ENCODE data around the gene LYZL1.
"Not testable (repeated sequence)": the region's sequence is repeated elsewhere in the genome, so short reads cannot be mapped to it uniquely, and the experiment has no call there.

LYZL1 gene

DNA sequence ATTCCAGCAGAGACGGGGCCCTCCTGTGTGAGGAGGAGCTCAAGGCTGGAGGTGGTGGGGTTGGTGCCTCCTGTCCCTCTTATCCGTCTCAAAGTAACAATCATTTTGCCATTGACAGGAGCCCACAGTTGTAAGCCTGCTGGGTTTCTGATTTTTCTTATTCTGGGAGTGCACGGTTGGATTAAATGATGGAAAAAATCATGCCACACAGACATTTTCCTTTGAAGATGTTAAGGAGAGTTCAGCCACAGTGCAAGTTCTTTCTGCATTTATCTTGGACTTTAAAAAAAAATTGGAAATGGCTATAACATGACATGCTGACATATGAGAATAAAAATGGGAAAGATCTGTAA lies 8.4 kb upstream of the LYZL1 start:
- Histone ChIP-seq H3K36me3 (ENCODE audit: control insufficient read depth, insufficient read depth, low read length) (no peaks in the 10 kb centered on the region), H3K4me3 (ENCODE audit: low read depth, low read length) (no peak overlapping the region), H3K9me3 (ENCODE audit: control insufficient read depth, insufficient read depth, low read length) (no peaks in the 10 kb centered on the region), H3K27me3 (ENCODE audit: control insufficient read depth, insufficient read depth, low read length) (no peaks in the 10 kb centered on the region), H3K9ac (ENCODE audit: low read depth, low read length) (no peak overlapping the region), H3K4me1 (ENCODE audit: control insufficient read depth, insufficient read depth, low read length) (peaks cover 8% of the 10 kb centered on the region; the same call in 1 of the 2 replicates), H3K27ac (ENCODE audit: low read depth, low read length) (no peak overlapping the region)

DNA sequence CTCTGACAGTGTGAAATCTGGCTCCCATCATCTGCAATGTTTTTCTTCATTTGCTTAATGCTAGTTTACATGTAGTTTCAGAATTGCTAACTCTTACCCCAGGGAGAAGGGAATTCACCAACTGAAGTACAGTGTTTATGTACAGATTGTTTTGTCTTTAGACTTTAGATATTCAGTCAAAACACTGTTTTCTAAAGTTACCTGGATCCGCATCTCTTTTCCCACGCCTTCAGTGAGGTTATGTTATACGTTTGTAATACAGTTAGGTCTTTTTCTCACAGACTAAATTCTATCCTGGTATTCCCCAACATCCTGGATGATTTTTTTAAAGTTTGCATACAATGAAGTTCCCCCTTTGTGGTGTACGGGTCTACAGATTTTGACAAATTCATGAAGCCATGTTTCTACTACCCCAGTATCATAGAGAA lies 3.2 kb upstream of the LYZL1 start:
- Histone ChIP-seq H3K27ac (ENCODE audit: low read depth, low read length) (no peak overlapping the region), H3K9ac (ENCODE audit: low read depth, low read length) (no peak overlapping the region), H3K9me3 (ENCODE audit: control insufficient read depth, insufficient read depth, low read length) (no peaks in the 10 kb centered on the region), H3K36me3 (ENCODE audit: control insufficient read depth, insufficient read depth, low read length) (no peaks in the 10 kb centered on the region), H3K27me3 (ENCODE audit: control insufficient read depth, insufficient read depth, low read length) (no peaks in the 10 kb centered on the region), H3K4me3 (ENCODE audit: low read depth, low read length) (no peak overlapping the region), H3K4me1 (ENCODE audit: control insufficient read depth, insufficient read depth, low read length) (no peaks in the 10 kb centered on the region)

GRCh38 chr10:29287635-29288034 lies 1.2 kb upstream of the LYZL1 start:
- Histone ChIP-seq H3K4me1 (ENCODE audit: control insufficient read depth, insufficient read depth, low read length) (no peaks in the 10 kb centered on the region), H3K4me3 (ENCODE audit: low read depth, low read length) (no peak overlapping the region), H3K9me3 (ENCODE audit: control insufficient read depth, insufficient read depth, low read length) (no peaks in the 10 kb centered on the region), H3K27ac (ENCODE audit: low read depth, low read length) (no peak overlapping the region), H3K9ac (ENCODE audit: low read depth, low read length) (no peak overlapping the region), H3K36me3 (ENCODE audit: control insufficient read depth, insufficient read depth, low read length) (no peaks in the 10 kb centered on the region), H3K27me3 (ENCODE audit: control insufficient read depth, insufficient read depth, low read length) (no peaks in the 10 kb centered on the region)

DNA sequence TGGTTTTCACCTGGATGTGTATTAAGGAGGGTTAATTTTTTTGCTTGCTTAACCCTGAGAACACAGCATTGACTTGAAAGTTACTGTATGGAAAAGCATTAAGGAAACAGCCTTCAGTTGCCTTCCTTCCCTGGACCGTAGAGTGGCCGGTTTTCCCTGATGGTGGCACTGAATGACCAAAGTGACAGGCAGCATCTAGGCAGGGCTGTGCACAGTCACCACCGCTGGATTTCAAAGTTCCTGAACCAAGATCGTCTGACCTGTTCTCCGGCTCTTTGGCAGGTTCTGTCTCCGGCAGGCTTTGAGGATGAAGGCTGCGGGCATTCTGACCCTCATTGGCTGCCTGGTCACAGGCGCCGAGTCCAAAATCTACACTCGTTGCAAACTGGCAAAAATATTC lies 2.7 kb downstream of the LYZL1 start:
- H3K9me3 ChIP-seq (ENCODE audit: control insufficient read depth, insufficient read depth, low read length); H3K4me1 ChIP-seq (ENCODE audit: control insufficient read depth, insufficient read depth, low read length); H3K36me3 ChIP-seq (ENCODE audit: control insufficient read depth, insufficient read depth, low read length); H3K9ac ChIP-seq (ENCODE audit: low read depth, low read length); H3K27ac ChIP-seq (ENCODE audit: low read depth, low read length); H3K4me3 ChIP-seq (ENCODE audit: low read depth, low read length); H3K27me3 ChIP-seq (ENCODE audit: control insufficient read depth, insufficient read depth, low read length): not testable (repeated sequence)

GRCh38 chr10:29292406-29292805 lies 3.5 kb downstream of the LYZL1 start:
- not testable (repeated sequence) for H3K36me3 ChIP-seq (ENCODE audit: control insufficient read depth, insufficient read depth, low read length); H3K27me3 ChIP-seq (ENCODE audit: control insufficient read depth, insufficient read depth, low read length); H3K9me3 ChIP-seq (ENCODE audit: control insufficient read depth, insufficient read depth, low read length); H3K27ac ChIP-seq (ENCODE audit: low read depth, low read length); H3K4me3 ChIP-seq (ENCODE audit: low read depth, low read length); H3K9ac ChIP-seq (ENCODE audit: low read depth, low read length); H3K4me1 ChIP-seq (ENCODE audit: control insufficient read depth, insufficient read depth, low read length)

DNA sequence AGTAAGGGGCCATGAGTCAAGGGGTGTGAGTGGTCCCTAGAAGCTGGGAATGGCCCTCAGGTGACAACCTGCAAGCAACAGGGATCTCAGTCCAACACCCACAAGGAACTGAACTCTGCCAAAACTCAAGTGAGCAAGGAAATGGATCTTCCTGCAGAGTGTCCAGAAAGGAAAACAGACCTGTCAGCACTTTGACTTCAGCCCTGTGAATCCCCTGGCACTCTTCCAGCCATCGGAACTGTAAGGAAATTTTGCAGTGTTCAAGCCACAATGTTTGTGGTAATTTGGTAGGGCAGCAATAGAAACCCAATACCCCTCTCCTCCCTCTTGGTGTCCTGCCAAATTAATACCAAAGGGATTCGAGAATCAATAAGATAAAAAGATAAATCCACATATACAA lies 6.9 kb downstream of the LYZL1 start:
- Histone ChIP-seq H3K27me3 (ENCODE audit: control insufficient read depth, insufficient read depth, low read length) (no peaks in the 10 kb centered on the region), H3K9me3 (ENCODE audit: control insufficient read depth, insufficient read depth, low read length) (peaks cover 31% of the 10 kb centered on the region), H3K27ac (ENCODE audit: low read depth, low read length) (no peak overlapping the region), H3K9ac (ENCODE audit: low read depth, low read length) (no peak overlapping the region), H3K4me3 (ENCODE audit: low read depth, low read length) (no peak overlapping the region), H3K36me3 (ENCODE audit: control insufficient read depth, insufficient read depth, low read length) (no peaks in the 10 kb centered on the region), H3K4me1 (ENCODE audit: control insufficient read depth, insufficient read depth, low read length) (no peaks in the 10 kb centered on the region)

DNA sequence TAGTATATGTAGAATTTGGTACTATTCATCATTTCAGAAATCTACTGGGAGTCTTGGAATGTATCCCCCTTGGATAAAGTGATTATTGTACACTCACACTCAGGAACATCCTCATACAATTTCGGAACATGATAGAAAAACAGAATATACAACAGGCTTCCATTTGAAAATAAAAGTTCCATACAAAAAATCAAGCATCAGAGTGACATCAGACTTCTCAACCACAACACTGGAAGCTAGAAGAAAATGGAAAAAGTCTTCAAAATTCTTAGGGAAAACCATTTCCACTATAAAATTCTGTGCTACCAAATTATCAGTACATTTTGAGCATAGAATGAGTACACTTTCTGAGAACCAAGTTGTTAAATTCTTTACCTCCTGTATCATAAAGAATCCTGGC lies 8.8 kb downstream of the LYZL1 start:
- H3K27me3 ChIP-seq (ENCODE audit: control insufficient read depth, insufficient read depth, low read length): no peaks in the 10 kb centered on the region
- peaks cover 3% of the 10 kb centered on the region for H3K4me1 ChIP-seq (ENCODE audit: control insufficient read depth, insufficient read depth, low read length)
- no peak overlapping the region for H3K4me3 ChIP-seq (ENCODE audit: low read depth, low read length)
- H3K27ac ChIP-seq (ENCODE audit: low read depth, low read length): no peak overlapping the region
- no peak overlapping the region for H3K9ac ChIP-seq (ENCODE audit: low read depth, low read length)
- H3K36me3 ChIP-seq (ENCODE audit: control insufficient read depth, insufficient read depth, low read length): no peaks in the 10 kb centered on the region
- H3K9me3 ChIP-seq (ENCODE audit: control insufficient read depth, insufficient read depth, low read length): peaks cover 45% of the 10 kb centered on the region

DNA sequence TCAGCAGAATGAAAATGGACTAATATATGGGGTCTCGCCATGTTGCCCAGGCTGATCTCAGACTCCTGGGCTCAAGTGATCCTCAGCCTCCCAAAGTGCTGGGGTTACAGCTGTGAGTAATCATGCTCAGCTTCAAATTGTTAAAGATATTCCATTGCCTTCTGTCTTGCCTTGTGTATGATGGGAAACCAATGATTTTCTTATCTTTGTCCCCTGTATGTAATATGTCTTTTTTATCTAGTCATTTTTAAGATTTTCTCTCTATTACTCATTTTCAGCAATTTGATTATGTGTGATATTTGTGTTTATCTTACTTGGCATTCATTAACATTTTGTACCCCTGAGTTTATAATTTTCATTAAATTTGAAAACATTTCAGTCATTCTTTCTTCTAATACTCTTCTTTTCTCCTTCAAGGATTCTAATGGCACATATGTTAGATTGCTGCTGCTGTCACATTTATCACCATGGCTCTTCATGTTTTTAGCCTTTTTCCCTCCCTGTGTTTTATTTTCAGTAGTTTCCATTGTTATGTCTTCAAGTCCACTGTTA lies 12.6 kb downstream of the LYZL1 start:
- H3K27ac ChIP-seq (ENCODE audit: low read depth, low read length): no peak overlapping the region
- H3K9me3 ChIP-seq (ENCODE audit: control insufficient read depth, insufficient read depth, low read length): peaks cover 43% of the 10 kb centered on the region
- H3K4me3 ChIP-seq (ENCODE audit: low read depth, low read length): no peak overlapping the region
- no peaks in the 10 kb centered on the region for H3K36me3 ChIP-seq (ENCODE audit: control insufficient read depth, insufficient read depth, low read length)
- peaks cover 4% of the 10 kb centered on the region for H3K4me1 ChIP-seq (ENCODE audit: control insufficient read depth, insufficient read depth, low read length)
- H3K27me3 ChIP-seq (ENCODE audit: control insufficient read depth, insufficient read depth, low read length): no peaks in the 10 kb centered on the region
- H3K9ac ChIP-seq (ENCODE audit: low read depth, low read length): no peak overlapping the region

- peaks cover 4% of the 10 kb centered on the region for H3K4me1 ChIP-seq (ENCODE audit: control insufficient read depth, insufficient read depth, low read length)
- H3K9me3 ChIP-seq (ENCODE audit: control insufficient read depth, insufficient read depth, low read length): peaks cover 39% of the 10 kb centered on the region
- H3K27me3 ChIP-seq (ENCODE audit: control insufficient read depth, insufficient read depth, low read length): no peaks in the 10 kb centered on the region
- H3K36me3 ChIP-seq (ENCODE audit: control insufficient read depth, insufficient read depth, low read length): no peaks in the 10 kb centered on the region
- no peak overlapping the region for H3K9ac ChIP-seq (ENCODE audit: low read depth, low read length)
- H3K4me3 ChIP-seq (ENCODE audit: low read depth, low read length): no peak overlapping the region
- no peak overlapping the region for H3K27ac ChIP-seq (ENCODE audit: low read depth, low read length)
Measured at GRCh38 chr10:29302499-29302898, 13.6 kb downstream of the LYZL1 start.

DNA sequence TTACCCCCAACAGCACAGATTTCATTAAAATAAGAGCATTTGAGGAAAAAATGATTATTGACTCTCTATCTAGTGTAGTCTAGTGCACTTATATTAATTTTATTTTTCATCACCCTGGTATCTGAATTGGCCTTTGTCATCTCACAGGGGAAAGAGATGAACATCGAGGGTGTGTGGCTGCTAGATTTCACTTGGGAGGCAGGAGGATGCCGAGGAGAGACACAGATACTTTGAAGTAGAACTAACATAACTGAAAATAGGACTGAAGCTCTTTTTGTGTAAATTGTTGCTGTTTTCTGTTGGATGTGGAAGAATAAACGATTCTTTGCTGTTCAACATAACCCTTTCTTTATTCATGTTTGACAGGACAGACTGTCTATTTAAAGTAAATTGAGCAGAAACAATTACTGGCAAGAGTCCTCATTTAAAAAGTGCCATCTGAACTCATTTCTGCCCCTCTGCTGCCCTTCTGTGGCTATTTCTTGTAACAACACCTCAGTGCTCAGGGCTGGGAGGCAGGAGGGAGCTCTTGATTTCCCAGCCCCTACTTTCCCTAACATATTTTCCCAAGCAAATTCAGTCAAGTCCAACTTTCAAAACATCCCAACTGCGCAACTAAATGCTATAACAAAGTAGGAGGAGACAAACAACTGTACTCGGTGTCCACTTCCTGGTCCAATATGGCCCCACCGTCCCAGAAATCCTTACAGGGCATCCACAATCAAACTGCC lies 15.6 kb downstream of the LYZL1 start:
- Histone ChIP-seq H3K36me3 (ENCODE audit: control insufficient read depth, insufficient read depth, low read length) (no peaks in the 10 kb centered on the region), H3K4me1 (ENCODE audit: control insufficient read depth, insufficient read depth, low read length) (peaks cover 4% of the 10 kb centered on the region), H3K27me3 (ENCODE audit: control insufficient read depth, insufficient read depth, low read length) (no peaks in the 10 kb centered on the region), H3K9me3 (ENCODE audit: control insufficient read depth, insufficient read depth, low read length) (peaks cover 26% of the 10 kb centered on the region), H3K4me3 (ENCODE audit: low read depth, low read length) (no peak overlapping the region), H3K27ac (ENCODE audit: low read depth, low read length) (no peak overlapping the region), H3K9ac (ENCODE audit: low read depth, low read length) (no peak overlapping the region)

DNA sequence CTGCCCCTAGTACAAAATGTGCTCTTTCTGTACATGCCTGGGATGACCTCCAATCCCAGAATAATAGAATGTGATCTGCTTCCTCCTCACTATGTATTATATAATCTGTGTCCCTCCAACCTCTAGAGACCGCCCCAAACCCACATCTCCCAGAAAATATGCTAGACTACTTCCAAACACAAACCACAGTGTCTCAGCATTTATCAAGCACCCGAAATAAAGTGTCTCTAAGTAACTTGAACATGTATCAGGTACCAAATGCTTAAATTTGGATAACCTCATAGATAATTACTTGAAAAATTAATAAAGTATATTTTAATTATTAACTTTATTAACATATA lies 16.1 kb downstream of the LYZL1 start:
- H3K4me3 ChIP-seq (ENCODE audit: low read depth, low read length): no peak overlapping the region
- no peak overlapping the region for H3K9ac ChIP-seq (ENCODE audit: low read depth, low read length)
- H3K36me3 ChIP-seq (ENCODE audit: control insufficient read depth, insufficient read depth, low read length): no peaks in the 10 kb centered on the region
- H3K4me1 ChIP-seq (ENCODE audit: control insufficient read depth, insufficient read depth, low read length): peaks cover 4% of the 10 kb centered on the region
- H3K27ac ChIP-seq (ENCODE audit: low read depth, low read length): no peak overlapping the region
- H3K9me3 ChIP-seq (ENCODE audit: control insufficient read depth, insufficient read depth, low read length): peaks cover 22% of the 10 kb centered on the region
- H3K27me3 ChIP-seq (ENCODE audit: control insufficient read depth, insufficient read depth, low read length): no peaks in the 10 kb centered on the region

Measured in HUES48 (cell line).